Calu3 (cell line): ENCODE measurements around the gene FGFR2. TPM values are rescaled to one million over a fixed set of nuclear protein-coding genes. Genes with fewer than 3 reads are reported as not detected.
A peak's percentile ranks its signal among the peaks of the same experiment; 100 is the strongest.

Experiments used
- BruUV-seq: library from RNA; stranded (reverse); fragments of 400-500 nt; replicated peaks from 2 replicates; lab custom pipeline; 2021; lab: Mats Ljungman, UMichigan
- CTCF ChIA-PET: fragments of 300-600 bp; sonication (Branson Sonifier 250); formaldehyde crosslinking; loops from one replicate; lab custom pipeline; 2022; ENCODE audit warnings: antibody characterized with exemption; lab: Charles Lee
- DNase-seq: peaks from one replicate; pipeline ENCODE4 v3.0.0; 2022
- H3K27ac Mint-ChIP-seq: one replicate; pipeline ENCODE4 v1.8.0; 2022; ENCODE audit warnings: mixed read lengths; ENCODE audit not compliant: unreplicated experiment
- H3K27me3 Mint-ChIP-seq: one replicate; pipeline ENCODE4 v1.8.0; 2022; ENCODE audit warnings: mixed read lengths; ENCODE audit not compliant: unreplicated experiment
- H3K36me3 Mint-ChIP-seq: one replicate; pipeline ENCODE4 v1.8.0; 2022; ENCODE audit warnings: mild to moderate bottlenecking, moderate library complexity, mixed read lengths; ENCODE audit not compliant: insufficient read depth, unreplicated experiment
- H3K4me1 Mint-ChIP-seq: one replicate; pipeline ENCODE4 v1.8.0; 2022; ENCODE audit warnings: mild to moderate bottlenecking, low read depth, mixed read lengths; ENCODE audit not compliant: unreplicated experiment
- H3K4me3 Mint-ChIP-seq: one replicate; pipeline ENCODE4 v1.8.0; 2022; ENCODE audit warnings: mild to moderate bottlenecking, low read depth, moderate library complexity, mixed read lengths; ENCODE audit not compliant: unreplicated experiment
- H3K9me3 Mint-ChIP-seq: one replicate; pipeline ENCODE4 v1.8.0; 2022; ENCODE audit warnings: low read depth, mixed read lengths; ENCODE audit not compliant: unreplicated experiment
- CTCF ChIP-seq: fragments of 200-600 bp; IDR thresholded peaks from one replicate; pipeline ENCODE4 v1.8.0; 2022; ENCODE audit warnings: antibody characterized with exemption; ENCODE audit not compliant: unreplicated experiment
- intact Hi-C: fragments of 100-400 bp; cut with micrococcal nuclease; formaldehyde crosslinking; loops from one replicate; pipeline ENCODE4 v1.10.0; 2022; ENCODE audit not compliant: unreplicated experiment
- total RNA-seq: library from RNA; stranded (reverse); gene quantifications from 2 replicates; pipeline ENCODE4 v1.2.3, GENCODE V29; 2022

Gene FGFR2
- total RNA-seq, 1 experiment from 2014 or later, result 57.9 TPM

- Mint-ChIP-seq H3K4me3 (peak overlapping the region; percentile 64), H3K9me3 (no peaks in the 10 kb centered on the region), H3K4me1 (peaks cover 21% of the 10 kb centered on the region), H3K27ac (peak overlapping the region; percentile 37), H3K27me3 (no peaks in the 10 kb centered on the region), H3K36me3 (no peaks in the 10 kb centered on the region)
- CTCF ChIA-PET, result no interaction called here
- intact Hi-C loops, result no loop called here
- DNase-seq, result peak; percentile 15
- no peak for TF ChIP-seq CTCF
- no TSS peak for BruUV-seq
Observed at GRCh38 chr10:121449482-121449924, 148.7 kb downstream of the FGFR2 start.

GRCh38 chr10:121448766-121449421 is 149.3 kb downstream of the FGFR2 start:
- peaks cover 21% of the 10 kb centered on the region for H3K4me1 Mint-ChIP-seq
- peak overlapping the region; percentile 64 for H3K4me3 Mint-ChIP-seq
- CTCF ChIA-PET, result no interaction called here
- H3K9me3 Mint-ChIP-seq, result no peaks in the 10 kb centered on the region
- no peaks in the 10 kb centered on the region for H3K27me3 Mint-ChIP-seq
- no TSS peak for BruUV-seq
- H3K36me3 Mint-ChIP-seq, result no peaks in the 10 kb centered on the region
- DNase-seq, result peak; percentile 3
- intact Hi-C loops, result no loop called here
- H3K27ac Mint-ChIP-seq, result peak overlapping the region; percentile 37
- TF ChIP-seq CTCF, result no peak

DNA sequence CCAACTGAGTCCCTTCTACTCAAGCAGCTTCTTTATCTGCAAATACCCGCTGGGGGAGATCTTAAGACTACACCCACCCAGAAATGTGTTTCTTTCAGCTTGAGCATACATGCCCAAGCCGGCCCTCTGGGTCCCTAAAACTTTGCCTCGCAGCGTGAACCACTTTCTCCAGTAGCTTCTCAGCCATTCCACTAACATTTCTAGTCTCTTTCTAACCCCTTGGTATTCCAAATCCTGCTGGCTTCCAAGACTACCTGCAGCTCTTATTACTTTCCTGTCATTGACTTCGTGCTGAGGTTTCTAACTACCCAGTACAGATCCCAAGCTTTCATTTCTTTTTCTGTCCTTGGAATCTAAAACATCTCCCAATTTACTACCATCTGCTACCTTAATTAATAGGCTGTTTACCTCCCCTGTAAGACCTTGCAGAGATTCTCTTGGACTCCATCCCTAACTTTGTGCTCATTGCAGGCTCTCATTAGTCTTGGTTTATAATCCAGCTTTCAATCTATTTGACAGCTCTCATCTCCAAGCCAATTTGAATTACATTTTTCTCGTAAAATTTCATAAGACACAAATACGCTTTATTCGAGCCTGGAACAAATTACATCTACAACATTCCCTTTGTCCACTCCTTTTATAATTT is 153.6 kb downstream of the FGFR2 start:
- Mint-ChIP-seq H3K4me1 (peaks cover 9% of the 10 kb centered on the region), H3K27ac (no peak overlapping the region), H3K36me3 (no peaks in the 10 kb centered on the region), H3K9me3 (no peaks in the 10 kb centered on the region), H3K27me3 (no peaks in the 10 kb centered on the region), H3K4me3 (no peak overlapping the region)
- DNase-seq, result no peak
- CTCF ChIA-PET, result interaction anchor here (0.6 kb wide), 1 partner anchor 50 kb away, joined by 3 read pairs; no protein-coding TSS in a partner anchor
- intact Hi-C loops, result no loop called here
- no TSS peak for BruUV-seq
- no peak for TF ChIP-seq CTCF

GRCh38 chr10:121442086-121442935 is 155.9 kb downstream of the FGFR2 start:
- BruUV-seq, result no TSS peak
- no peaks in the 10 kb centered on the region for H3K4me1 Mint-ChIP-seq
- no peaks in the 10 kb centered on the region for H3K27me3 Mint-ChIP-seq
- H3K4me3 Mint-ChIP-seq, result no peak overlapping the region
- no peak overlapping the region for H3K27ac Mint-ChIP-seq
- CTCF ChIA-PET, result interaction anchor here (0.6 kb wide), 2 partner anchors 626 to 644 kb away, joined by 3 to 5 read pairs; no protein-coding TSS in a partner anchor
- TF ChIP-seq CTCF, result no peak
- no peaks in the 10 kb centered on the region for H3K36me3 Mint-ChIP-seq
- no peaks in the 10 kb centered on the region for H3K9me3 Mint-ChIP-seq
- no peak for DNase-seq
- intact Hi-C loops, result no loop called here
